ENCODE data around the gene GRID1. TPM values are rescaled to one million over a fixed set of nuclear protein-coding genes. Genes with fewer than 3 reads are reported as not detected.

Gene GRID1
- total RNA-seq, 1 donor = not detected

GRCh38 chr10:86053675-86054074 lies 312.9 kb downstream of the GRID1 start:
- no peak overlapping the region for H3K4me3 ChIP-seq (ENCODE audit: low read depth, low read length)
- no peak for DNase-seq (ENCODE audit: low read depth)

GRCh38 chr10:86051586-86051985 lies 315.0 kb downstream of the GRID1 start:
- DNase-seq (ENCODE audit: low read depth) = no peak
- no peak for TF ChIP-seq CTCF (IDR thresholded peaks at IDR 0.05; ENCODE audit: insufficient read depth, low read depth, low read length)
- H3K4me3 ChIP-seq (ENCODE audit: low read depth, low read length) = no peak overlapping the region

More at GRCh38 chr10:86053675-86054074, 312.9 kb downstream of the GRID1 start:
- no peak for TF ChIP-seq CTCF (IDR thresholded peaks at IDR 0.05; ENCODE audit: insufficient read depth, low read depth, low read length)

GRCh38 chr10:86049442-86049841 lies 317.2 kb downstream of the GRID1 start:
- no peak for TF ChIP-seq CTCF (IDR thresholded peaks at IDR 0.05; ENCODE audit: insufficient read depth, low read depth, low read length)
- H3K4me3 ChIP-seq (ENCODE audit: low read depth, low read length) = no peak overlapping the region
- no peak for DNase-seq (ENCODE audit: low read depth)

GRCh38 chr10:86048973-86049372 lies 317.6 kb downstream of the GRID1 start:
- no peak for TF ChIP-seq CTCF (IDR thresholded peaks at IDR 0.05; ENCODE audit: insufficient read depth, low read depth, low read length)
- no peak overlapping the region for H3K4me3 ChIP-seq (ENCODE audit: low read depth, low read length)

GRCh38 chr10:86048571-86048970 lies 318.0 kb downstream of the GRID1 start:
- no peak overlapping the region for H3K4me3 ChIP-seq (ENCODE audit: low read depth, low read length)
- TF ChIP-seq CTCF (IDR thresholded peaks at IDR 0.05; ENCODE audit: insufficient read depth, low read depth, low read length) = no peak
- no peak for DNase-seq (ENCODE audit: low read depth)

More at GRCh38 chr10:86048973-86049372, 317.6 kb downstream of the GRID1 start:
- DNase-seq (ENCODE audit: low read depth) = no peak

GRCh38 chr10:86047588-86047987 lies 319.0 kb downstream of the GRID1 start:
- TF ChIP-seq CTCF (IDR thresholded peaks at IDR 0.05; ENCODE audit: insufficient read depth, low read depth, low read length) = no peak
- DNase-seq (ENCODE audit: low read depth) = no peak
- no peak overlapping the region for H3K4me3 ChIP-seq (ENCODE audit: low read depth, low read length)

GRCh38 chr10:86046845-86047460 lies 319.6 kb downstream of the GRID1 start:
- no peak for TF ChIP-seq CTCF (IDR thresholded peaks at IDR 0.05; ENCODE audit: insufficient read depth, low read depth, low read length)
- no peak for DNase-seq (ENCODE audit: low read depth)

More at GRCh38 chr10:86046845-86047460, 319.6 kb downstream of the GRID1 start:
- H3K4me3 ChIP-seq (ENCODE audit: low read depth, low read length) = no peak overlapping the region

Measured in fibroblast of villous mesenchyme (primary cell).